HepG2 (cell line): Measurements from ENCODE around the gene PCARE. TPM values are rescaled to one million over a fixed set of nuclear protein-coding genes. Genes with fewer than 3 reads are reported as not detected.

Experiments used
- ATAC-seq: fragments of 200-7000 bp; cut with Tn5 transposase; 3 replicates; pipeline ENCODE4 v1.9.1; 2020; ENCODE audit warnings: mild to moderate bottlenecking, moderate library complexity
- BruUV-seq: library from RNA; stranded (reverse); fragments of 400-500 nt; replicated peaks from 2 replicates; lab custom pipeline; 2021; lab: Mats Ljungman, UMichigan
- CTCF ChIA-PET: fragments of 300-600 bp; formaldehyde crosslinking; extraction: SDS; loops from one replicate; lab custom pipeline; 2021; ENCODE audit warnings: low total read pairs, inconsistent platforms, low intra/inter-chr PET ratio; lab: Yijun Ruan, JAX
- POLR2A ChIA-PET: fragments of 350-600 bp; sonication (Branson Sonifier 250); formaldehyde crosslinking; loops from one replicate; lab custom pipeline; 2020; ENCODE audit warnings: antibody characterized with exemption, inconsistent platforms; lab: Yijun Ruan, JAX
- DNase-seq: peaks from one replicate; pipeline ENCODE4 v3.0.0-alpha.2; 2015; ENCODE audit warnings: low spot score
- FAIRE-seq: peaks from 3 replicates; lab custom pipeline; 2011; peaks lifted over from hg19 to GRCh38; lab: Jason Lieb, UNC
- H2AFZ ChIP-seq: one replicate; pipeline ENCODE4 v1.6.1; 2011; ENCODE audit warnings: low read length, inconsistent platforms
- H3K27ac ChIP-seq: fragments of 300-600 bp; 3 replicates; pipeline ENCODE4 v1.8.0; 2011; ENCODE audit warnings: mixed run types, mild to moderate bottlenecking, mixed read lengths, low read length, inconsistent platforms; ENCODE audit not compliant: insufficient read depth; ENCODE audit errors: extremely low read length
- H3K27me3 ChIP-seq, 2 experiments: fragments of 200-600 bp in 1 of 2; 2 replicates in 1 of 2; 3 replicates in 1 of 2; pipeline versions ENCODE4 v1.6.0 to v1.8.0; 2011; ENCODE audit warnings: low read length in 2 of 2, mild to moderate bottlenecking in 2 of 2, moderate library complexity in 2 of 2, inconsistent platforms in 1 of 2; ENCODE audit not compliant: insufficient read depth in 2 of 2, control insufficient read depth in 1 of 2
- H3K36me3 ChIP-seq, 2 experiments: fragments of 200-600 bp in 1 of 2; replicated peaks in 1 of 2; 2 replicates in 1 of 2; 3 replicates in 1 of 2; pipeline versions ENCODE4 v1.5.1 to v1.8.0; 2011; ENCODE audit warnings: low read length in 2 of 2, inconsistent platforms in 1 of 2; ENCODE audit not compliant: insufficient read depth in 2 of 2, control insufficient read depth in 1 of 2
- H3K4me1 ChIP-seq: 2 replicates; pipeline ENCODE4 v1.5.1; 2012; ENCODE audit warnings: low read length, inconsistent platforms; ENCODE audit not compliant: insufficient read depth
- H3K4me2 ChIP-seq: 2 replicates; pipeline ENCODE4 v1.6.0; 2011; ENCODE audit warnings: low read depth, low read length, inconsistent platforms
- H3K4me3 ChIP-seq, 3 experiments: fragments of 200-600 bp in 1 of 3; sonication (generic), shearing (Covaris generic) in 1 of 3; replicated peaks in 1 of 3; 2 replicates each; pipeline ENCODE4 v1.5.1; 2011 to 2016; ENCODE audit warnings: low read length in 3 of 3, inconsistent platforms in 2 of 3, low read depth in 2 of 3, mild to moderate bottlenecking in 2 of 3, control low read depth in 1 of 3, mixed read lengths in 1 of 3; ENCODE audit not compliant: insufficient read depth in 1 of 3
- H3K79me2 ChIP-seq: one replicate; pipeline ENCODE4 v1.6.1; 2011; ENCODE audit warnings: low read length, inconsistent platforms; ENCODE audit not compliant: insufficient read depth
- H3K9ac ChIP-seq: 2 replicates; pipeline ENCODE4 v1.6.0; 2011; ENCODE audit warnings: mild to moderate bottlenecking, low read depth, low read length, inconsistent platforms; ENCODE audit not compliant: insufficient read depth
- H3K9me3 ChIP-seq: 2 replicates; pipeline ENCODE4 v1.5.1; 2012; ENCODE audit warnings: mild to moderate bottlenecking, low read length
- H4K20me1 ChIP-seq: 2 replicates; pipeline ENCODE4 v1.6.0; 2011; ENCODE audit warnings: inconsistent platforms, mild to moderate bottlenecking, low read length, moderate library complexity; ENCODE audit not compliant: insufficient read depth
- FOSL1 ChIP-seq: sonication (generic); formaldehyde crosslinking; IDR thresholded peaks from 2 replicates; pipeline ENCODE4 v1.9.0; 2021; ENCODE audit warnings: missing genetic modification reagents, borderline replicate concordance
- HOXA7 ChIP-seq: sonication (generic); formaldehyde crosslinking; IDR thresholded peaks from 2 replicates; pipeline ENCODE4 v1.8.1; 2022; ENCODE audit warnings: mild to moderate bottlenecking, missing genetic modification reagents, moderate library complexity
- HOXD1 ChIP-seq: sonication (generic); formaldehyde crosslinking; IDR thresholded peaks from 2 replicates; pipeline ENCODE4 v1.5.0; 2020; ENCODE audit warnings: missing genetic modification reagents
- KDM2A ChIP-seq: sonication (generic); formaldehyde crosslinking; IDR thresholded peaks from 2 replicates; pipeline ENCODE4 v1.4.0; 2020; ENCODE audit warnings: low read depth, missing genetic modification reagents, borderline replicate concordance
- LRRFIP1 ChIP-seq: sonication (generic); formaldehyde crosslinking; conservative IDR thresholded peaks from 2 replicates; pipeline ENCODE4 v1.4.0; 2020; ENCODE audit warnings: missing genetic modification reagents
- MED8 ChIP-seq: sonication (generic); formaldehyde crosslinking; IDR thresholded peaks from 2 replicates; pipeline ENCODE4 v1.8.1; 2023; ENCODE audit warnings: mild to moderate bottlenecking, missing genetic modification reagents; ENCODE audit not compliant: insufficient replicate concordance
- MYC ChIP-seq: sonication (generic); formaldehyde crosslinking; IDR thresholded peaks from 2 replicates; pipeline ENCODE4 v1.9.0; 2021; ENCODE audit warnings: missing genetic modification reagents, borderline replicate concordance
- RCOR2 ChIP-seq: IDR thresholded peaks from 2 replicates; pipeline ENCODE4 v1.6.1; 2016; ENCODE audit warnings: missing biosample characterization, missing genetic modification reagents
- SKIL ChIP-seq: sonication (generic); formaldehyde crosslinking; IDR thresholded peaks from 2 replicates; pipeline ENCODE4 v1.8.0; 2022; ENCODE audit warnings: missing genetic modification reagents, mild to moderate bottlenecking, moderate library complexity, borderline replicate concordance
- SRY ChIP-seq: sonication (generic); formaldehyde crosslinking; IDR thresholded peaks from 2 replicates; pipeline ENCODE4 v1.8.0; 2022; ENCODE audit warnings: mild to moderate bottlenecking, missing genetic modification reagents
- TCF7L2 ChIP-seq: IDR thresholded peaks from 2 replicates; pipeline ENCODE4 v1.6.1; 2011; ENCODE audit warnings: mild to moderate bottlenecking, low read depth, low read length, moderate library complexity
- ZNF468 ChIP-seq: sonication (generic); formaldehyde crosslinking; IDR thresholded peaks from 2 replicates; pipeline ENCODE4 v1.8.0; 2022; ENCODE audit warnings: mild to moderate bottlenecking, moderate library complexity, missing genetic modification reagents
- ZNF713 ChIP-seq: sonication (generic); formaldehyde crosslinking; IDR thresholded peaks from 2 replicates; pipeline ENCODE4 v1.4.0; 2020; ENCODE audit warnings: mild to moderate bottlenecking, missing genetic modification reagents
- WGBS: methylation state at CpG from one replicate; pipeline ENCODE4 v1.1.6; 2017; ENCODE audit warnings: low lambda C conversion rate; 5-methylcytosine and 5-hydroxymethylcytosine counted together
- in situ Hi-C: cut with HindIII; loops from 2 replicates; pipeline ENCODE4 v1.10.0; 2017; ENCODE audit warnings: low pct_unique_long_range_greater_than_20kb; ENCODE audit not compliant: extremely low pct_ligation_motif_present
- intact Hi-C: fragments of 100-400 bp; cut with micrococcal nuclease; formaldehyde crosslinking; loops from one replicate; pipeline ENCODE4 v1.10.0; 2022; ENCODE audit not compliant: unreplicated experiment
- polyA plus RNA-seq, 8 experiments: library from polyadenylated mRNA; depleted of rRNA in 3 of 8; stranded (reverse) in 7 of 8; unstranded in 1 of 8; fragments of >200 nt; fragmentation: Illumina TruSeq in 4 of 8; extraction: Trizol in 4 of 8; gene quantifications; 2 replicates each; pipeline versions ENCODE4 v1.2.1 to v1.2.3, GENCODE V29; 2011 to 2016; ENCODE audit warnings: low read depth in 4 of 8, missing spikeins in 1 of 8, mixed read lengths in 1 of 8; ENCODE audit not compliant: insufficient read depth in 1 of 8
- total RNA-seq, 5 experiments: library from RNA; depleted of rRNA; stranded (reverse); fragments of >200 nt; fragmentation: Illumina TruSeq; extraction: Trizol; gene quantifications; 2 replicates each; pipeline ENCODE4 v1.2.3, GENCODE V29; 2016; ENCODE audit warnings: low read depth in 1 of 5

PCARE gene
- total and polyA plus RNA-seq, 2 of the 13 experiments (the other 11 are each of a cell fraction or from before 2014, with no cell fraction given): not detected

- H3K4me1 ChIP-seq: peaks cover 6% of the 10 kb centered on the region
- H2AFZ ChIP-seq: no peak overlapping the region
- H4K20me1 ChIP-seq: no peaks in the 10 kb centered on the region
- no peak overlapping the region for H3K4me3 ChIP-seq
- no peaks in the 10 kb centered on the region for H3K36me3 ChIP-seq
- FAIRE-seq (no peak), ATAC-seq (no peak)
- no peaks in the 10 kb centered on the region for H3K79me2 ChIP-seq
- TF ChIP-seq ZNF468 (CRISPR knock-in tag) (no peak), TCF7L2 (no peak), HOXD1 (CRISPR knock-in tag) (no peak), HOXA7 (CRISPR knock-in tag) (no peak), MYC (no peak), KDM2A (CRISPR knock-in tag) (no peak), SRY (CRISPR knock-in tag) (no peak), LRRFIP1 (CRISPR knock-in tag) (no peak), MED8 (CRISPR knock-in tag) (no peak), ZNF713 (CRISPR knock-in tag) (no peak), SKIL (CRISPR knock-in tag) (no peak), FOSL1 (no peak), RCOR2 (CRISPR knock-in tag) (no peak)
- TF ChIP-seq, all 625 proteins: peak for 0
- Histone ChIP-seq H3K27me3 (peaks cover 2 to 50% of the 10 kb centered on the region in 2 experiments; a peak in 4 of 5 replicates), H3K4me2 (no peak overlapping the region), H3K27ac (no peak overlapping the region), H3K9ac (no peak overlapping the region), H3K9me3 (no peaks in the 10 kb centered on the region)
- in situ Hi-C loops (no loop called here), intact Hi-C loops (no loop called here)
- ChIA-PET CTCF (no interaction called here), POLR2A (no interaction called here)
- DNase-seq: no peak
- 40% methylated on average over 6 of the region's 6 CpGs for WGBS
- no TSS peak for BruUV-seq
Measured at GRCh38 chr2:29040552-29040951, 33.8 kb downstream of the PCARE start.
